Panc1 (cell line): ENCODE results near the gene SLC13A5.

Experiments
- POLR2AphosphoS5 ChIP-seq: IDR thresholded peaks from 2 replicates; pipeline ENCODE4 v1.6.1; 2012; ENCODE audit warnings: mild to moderate bottlenecking, low read depth, low read length, moderate library complexity
- REST ChIP-seq, 2 experiments: IDR thresholded peaks; 2 replicates each; pipeline ENCODE4 v1.6.1; 2011 to 2012; ENCODE audit warnings: low read depth in 2 of 2, control low read depth in 1 of 2, low read length in 1 of 2, mild to moderate bottlenecking in 1 of 2, moderate library complexity in 1 of 2; ENCODE audit not compliant: insufficient read depth in 1 of 2
- SIN3A ChIP-seq: IDR thresholded peaks from 2 replicates; pipeline ENCODE4 v1.6.1; 2012; ENCODE audit warnings: low read depth, mild to moderate bottlenecking, low read length, moderate library complexity, borderline replicate concordance; ENCODE audit not compliant: insufficient read depth
- TCF7L2 ChIP-seq: IDR thresholded peaks from 2 replicates; pipeline ENCODE4 v1.6.1; 2011; ENCODE audit warnings: mild to moderate bottlenecking, low read depth, low read length, inconsistent platforms
- TF ChIP-seq, protein P1 (sequence below): fragments of 450-650 bp; IDR thresholded peaks from 2 replicates; pipeline ENCODE4 v1.5.1; 2017; ENCODE audit warnings: mild to moderate bottlenecking

GRCh38 chr17:6691546-6691945, 21.6 kb downstream of the SLC13A5 start:
- TF ChIP-seq REST (IDR thresholded peaks at IDR 0.05; ENCODE audit: insufficient read depth in 1 of 2, low read depth in 2 of 2, low read length in 1 of 2) = no peak
- TF ChIP-seq, protein P1, sequence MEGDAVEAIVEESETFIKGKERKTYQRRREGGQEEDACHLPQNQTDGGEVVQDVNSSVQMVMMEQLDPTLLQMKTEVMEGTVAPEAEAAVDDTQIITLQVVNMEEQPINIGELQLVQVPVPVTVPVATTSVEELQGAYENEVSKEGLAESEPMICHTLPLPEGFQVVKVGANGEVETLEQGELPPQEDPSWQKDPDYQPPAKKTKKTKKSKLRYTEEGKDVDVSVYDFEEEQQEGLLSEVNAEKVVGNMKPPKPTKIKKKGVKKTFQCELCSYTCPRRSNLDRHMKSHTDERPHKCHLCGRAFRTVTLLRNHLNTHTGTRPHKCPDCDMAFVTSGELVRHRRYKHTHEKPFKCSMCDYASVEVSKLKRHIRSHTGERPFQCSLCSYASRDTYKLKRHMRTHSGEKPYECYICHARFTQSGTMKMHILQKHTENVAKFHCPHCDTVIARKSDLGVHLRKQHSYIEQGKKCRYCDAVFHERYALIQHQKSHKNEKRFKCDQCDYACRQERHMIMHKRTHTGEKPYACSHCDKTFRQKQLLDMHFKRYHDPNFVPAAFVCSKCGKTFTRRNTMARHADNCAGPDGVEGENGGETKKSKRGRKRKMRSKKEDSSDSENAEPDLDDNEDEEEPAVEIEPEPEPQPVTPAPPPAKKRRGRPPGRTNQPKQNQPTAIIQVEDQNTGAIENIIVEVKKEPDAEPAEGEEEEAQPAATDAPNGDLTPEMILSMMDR = no peak
- TF ChIP-seq POLR2AphosphoS5 = no peak
- no peak for TF ChIP-seq SIN3A
- TF ChIP-seq TCF7L2 = no peak
